GM23338 (cell line): Measurements from ENCODE around the gene ERLEC1. TPM values are rescaled to one million over a fixed set of nuclear protein-coding genes. Genes with fewer than 3 reads are reported as not detected.
"Not testable (repeated sequence)": the region's sequence is repeated elsewhere in the genome, so short reads cannot be mapped to it uniquely, and the experiment has no call there.

Source experiments
- ATAC-seq: fragments of 200-7000 bp; cut with Tn5 transposase; 3 replicates; pipeline ENCODE4 v1.9.1; 2020
- DNase-seq: peaks from one replicate; pipeline ENCODE4 v3.0.0-alpha.2; 2015; ENCODE audit warnings: low spot score
- H2AFZ ChIP-seq: fragments of 200-600 bp; sonication (generic); 2 replicates; pipeline ENCODE4 v1.8.0; 2016; ENCODE audit warnings: antibody characterized with exemption, mild to moderate bottlenecking, moderate library complexity
- H3F3A ChIP-seq: fragments of 200-600 bp; sonication (generic); replicated peaks from 2 replicates; pipeline ENCODE4 v1.8.0; 2017; ENCODE audit warnings: antibody characterized with exemption, mixed run types, low read depth
- H3K27ac ChIP-seq: fragments of 200-600 bp; sonication (generic); 2 replicates; pipeline ENCODE4 v1.6.1; 2016; ENCODE audit warnings: low read depth
- H3K27me3 ChIP-seq: fragments of 200-600 bp; sonication (generic); 2 replicates; pipeline ENCODE4 v1.8.0; 2016; ENCODE audit warnings: mild to moderate bottlenecking, mixed run types, moderate library complexity; ENCODE audit not compliant: insufficient read depth
- H3K36me3 ChIP-seq: fragments of 200-600 bp; sonication (generic); 2 replicates; pipeline ENCODE4 v1.8.0; 2016; ENCODE audit warnings: mild to moderate bottlenecking; ENCODE audit not compliant: insufficient read depth
- H3K4me1 ChIP-seq: fragments of 200-600 bp; sonication (generic); 2 replicates; pipeline ENCODE4 v1.8.0; 2016; ENCODE audit warnings: mild to moderate bottlenecking, moderate library complexity; ENCODE audit not compliant: insufficient read depth
- H3K4me2 ChIP-seq: fragments of 200-600 bp; sonication (generic); 2 replicates; pipeline ENCODE4 v1.7.1; 2017; ENCODE audit warnings: mixed run types
- H3K4me3 ChIP-seq: fragments of 200-600 bp; sonication (generic); 2 replicates; pipeline ENCODE4 v1.6.1; 2016; ENCODE audit warnings: mixed run types
- H3K79me2 ChIP-seq: fragments of 200-600 bp; sonication (generic); replicated peaks from 2 replicates; pipeline ENCODE4 v1.8.0; 2017; ENCODE audit warnings: mild to moderate bottlenecking; ENCODE audit not compliant: insufficient read depth
- H3K9me2 ChIP-seq: fragments of 200-600 bp; sonication (generic); 2 replicates; pipeline ENCODE4 v1.8.0; 2017; ENCODE audit not compliant: insufficient read depth
- H4K20me1 ChIP-seq: fragments of 200-600 bp; sonication (generic); replicated peaks from 2 replicates; pipeline ENCODE4 v1.8.0; 2017; ENCODE audit warnings: mild to moderate bottlenecking; ENCODE audit not compliant: insufficient read depth
- H3K27ac Mint-ChIP-seq: 2 replicates; pipeline ENCODE4 v1.8.0; 2020; ENCODE audit warnings: inconsistent platforms, mild to moderate bottlenecking, moderate library complexity, mixed read lengths
- H3K27me3 Mint-ChIP-seq: 3 replicates; pipeline ENCODE4 v1.8.0; 2022; ENCODE audit warnings: low read depth, mild to moderate bottlenecking, moderate library complexity, mixed read lengths, inconsistent platforms; ENCODE audit not compliant: insufficient read depth, poor library complexity
- H3K36me3 Mint-ChIP-seq: 3 replicates; pipeline ENCODE4 v1.8.0; 2021; ENCODE audit warnings: low read depth, mild to moderate bottlenecking, inconsistent platforms, moderate library complexity, mixed read lengths
- H3K4me1 Mint-ChIP-seq: 3 replicates; pipeline ENCODE4 v1.8.0; 2020; ENCODE audit warnings: mild to moderate bottlenecking, inconsistent platforms, mixed read lengths
- H3K4me3 Mint-ChIP-seq: 3 replicates; pipeline ENCODE4 v1.8.0; 2021; ENCODE audit warnings: moderate library complexity, mild to moderate bottlenecking, inconsistent platforms, mixed read lengths
- H3K9me3 Mint-ChIP-seq: 3 replicates; pipeline ENCODE4 v1.8.0; 2020; ENCODE audit warnings: moderate library complexity, mild to moderate bottlenecking, inconsistent platforms, mixed read lengths
- CREB1 ChIP-seq: fragments of 250-450 bp; sonication (Bioruptor Pico); IDR thresholded peaks from 2 replicates; pipeline ENCODE4 v1.5.0; 2020; ENCODE audit warnings: low read depth, mild to moderate bottlenecking, moderate library complexity
- EZH2phosphoT487 ChIP-seq: fragments of 200-600 bp; sonication (generic); IDR thresholded peaks from one replicate; pipeline ENCODE4 v1.8.1; 2018; ENCODE audit warnings: antibody characterized with exemption; ENCODE audit not compliant: unreplicated experiment
- JUNB ChIP-seq: IDR thresholded peaks from one replicate; pipeline ENCODE4 v1.6.1; 2016; ENCODE audit warnings: antibody characterized with exemption; ENCODE audit not compliant: unreplicated experiment
- NANOG ChIP-seq: IDR thresholded peaks from 2 replicates; pipeline ENCODE4 v1.6.1; 2016; ENCODE audit warnings: antibody characterized with exemption, borderline replicate concordance
- POLR2AphosphoS5 ChIP-seq: IDR thresholded peaks from 2 replicates; pipeline ENCODE4 v1.6.1; 2016; ENCODE audit warnings: antibody characterized with exemption, low read depth
- STAT1 ChIP-seq: IDR thresholded peaks from one replicate; pipeline ENCODE4 v1.6.1; 2016; ENCODE audit warnings: antibody characterized with exemption; ENCODE audit not compliant: unreplicated experiment
- ZNF114 ChIP-seq: fragments of 250-450 bp; sonication (Bioruptor Pico); IDR thresholded peaks from 2 replicates; pipeline ENCODE4 v1.5.0; 2020; ENCODE audit warnings: mild to moderate bottlenecking, moderate library complexity
- ZNF331 ChIP-seq: fragments of 250-450 bp; sonication (Bioruptor Pico); IDR thresholded peaks from 2 replicates; pipeline ENCODE4 v1.5.0; 2020; ENCODE audit warnings: low read depth, mild to moderate bottlenecking, moderate library complexity
- polyA plus RNA-seq: library from polyadenylated mRNA; unstranded; fragments of >200 nt; fragmentation: Nextera tagmentation; extraction: Ambion mirVana; gene quantifications from 2 replicates; pipeline ENCODE4 v1.2.1, GENCODE V29; 2016
- total RNA-seq: library from RNA; depleted of rRNA; stranded (reverse); fragments of >200 nt; shearing (Covaris generic); gene quantifications from 2 replicates; pipeline ENCODE4 v1.2.3, GENCODE V29; 2014
- TF ChIP-seq, protein P1 (sequence below): IDR thresholded peaks from one replicate; pipeline ENCODE4 v1.6.1; 2018; ENCODE audit warnings: antibody characterized with exemption; ENCODE audit not compliant: unreplicated experiment
- TF ChIP-seq, protein P2 (sequence below): IDR thresholded peaks from 2 replicates; pipeline ENCODE4 v1.6.1; 2016; ENCODE audit warnings: antibody characterized with exemption
- TF ChIP-seq, protein P3 (sequence below), 2 experiments: fragments of 200-600 bp in 1 of 2; sonication (generic) in 1 of 2; conservative IDR thresholded peaks; 2 replicates each; pipeline versions ENCODE4 v1.5.1 to v1.6.1; 2016 to 2017; ENCODE audit warnings: antibody characterized with exemption in 2 of 2, low read depth in 2 of 2, mild to moderate bottlenecking in 2 of 2, moderate library complexity in 1 of 2

Gene ERLEC1
- total and polyA plus RNA-seq, 2 experiments from 2014 or later, result 35.0 to 41.2 TPM

- H3K27me3 ChIP-seq, H3K9me2 ChIP-seq, H3K4me1 ChIP-seq, H4K20me1 ChIP-seq, H3K4me2 ChIP-seq, H3K79me2 ChIP-seq, H3K9me3 Mint-ChIP-seq, H3K4me1 Mint-ChIP-seq, DNase-seq, H3F3A ChIP-seq, H3K27me3 Mint-ChIP-seq, H3K27ac ChIP-seq, H3K4me3 ChIP-seq, ATAC-seq, H3K27ac Mint-ChIP-seq, H3K36me3 ChIP-seq, H2AFZ ChIP-seq, H3K4me3 Mint-ChIP-seq: not testable (repeated sequence)
- peaks cover 24% of the 10 kb centered on the region for H3K36me3 Mint-ChIP-seq
Measured at GRCh38 chr2:53757206-53757605, 29.6 kb upstream of the ERLEC1 start.

DNA sequence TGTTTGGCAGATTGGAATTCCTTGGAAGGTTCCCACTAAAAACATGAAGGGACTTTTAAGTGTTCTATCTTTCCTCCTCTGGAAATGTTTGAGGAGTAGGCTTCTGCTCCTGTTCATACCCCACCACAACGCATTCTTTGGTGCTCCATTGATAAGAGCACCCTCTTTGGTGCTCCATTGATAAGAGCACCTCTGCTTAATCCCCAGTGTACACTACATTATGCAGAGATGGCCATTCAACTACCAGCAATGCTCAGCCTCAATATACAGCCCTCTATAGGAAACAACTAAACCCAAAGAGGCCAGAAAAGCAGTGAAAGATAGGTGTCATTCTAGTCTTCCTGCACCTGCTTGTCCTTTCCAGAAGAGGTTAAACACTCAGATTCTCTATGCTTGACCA lies 21.1 kb upstream of the ERLEC1 start:
- Histone ChIP-seq H2AFZ (no peak overlapping the region), H3K9me2 (no peaks in the 10 kb centered on the region), H3K27ac (no peak overlapping the region), H4K20me1 (peaks cover 2% of the 10 kb centered on the region; the same call in 1 of the 2 replicates), H3K79me2 (peaks cover 25% of the 10 kb centered on the region), H3K4me3 (no peak overlapping the region), H3K36me3 (0 out of 2 replicates have a peak, but pooled peaks cover 5% of the 10 kb centered on the region), H3F3A (no peaks in the 10 kb centered on the region), H3K4me1 (peaks cover 12% of the 10 kb centered on the region; the same call in 1 of the 2 replicates), H3K4me2 (no peak overlapping the region), H3K27me3 (no peaks in the 10 kb centered on the region)
- Mint-ChIP-seq H3K4me3 (no peak overlapping the region), H3K9me3 (no peaks in the 10 kb centered on the region), H3K4me1 (peaks cover 10% of the 10 kb centered on the region; the same call in 2 of the 3 replicates), H3K36me3 (peaks cover 10% of the 10 kb centered on the region; the same call in 1 of the 3 replicates), H3K27me3 (peaks cover 3% of the 10 kb centered on the region), H3K27ac (no peak overlapping the region)
- ATAC-seq (no peak), DNase-seq (no peak)
- TF ChIP-seq ZNF331 (CRISPR knock-in tag), result no peak
- TF ChIP-seq, protein P1, sequence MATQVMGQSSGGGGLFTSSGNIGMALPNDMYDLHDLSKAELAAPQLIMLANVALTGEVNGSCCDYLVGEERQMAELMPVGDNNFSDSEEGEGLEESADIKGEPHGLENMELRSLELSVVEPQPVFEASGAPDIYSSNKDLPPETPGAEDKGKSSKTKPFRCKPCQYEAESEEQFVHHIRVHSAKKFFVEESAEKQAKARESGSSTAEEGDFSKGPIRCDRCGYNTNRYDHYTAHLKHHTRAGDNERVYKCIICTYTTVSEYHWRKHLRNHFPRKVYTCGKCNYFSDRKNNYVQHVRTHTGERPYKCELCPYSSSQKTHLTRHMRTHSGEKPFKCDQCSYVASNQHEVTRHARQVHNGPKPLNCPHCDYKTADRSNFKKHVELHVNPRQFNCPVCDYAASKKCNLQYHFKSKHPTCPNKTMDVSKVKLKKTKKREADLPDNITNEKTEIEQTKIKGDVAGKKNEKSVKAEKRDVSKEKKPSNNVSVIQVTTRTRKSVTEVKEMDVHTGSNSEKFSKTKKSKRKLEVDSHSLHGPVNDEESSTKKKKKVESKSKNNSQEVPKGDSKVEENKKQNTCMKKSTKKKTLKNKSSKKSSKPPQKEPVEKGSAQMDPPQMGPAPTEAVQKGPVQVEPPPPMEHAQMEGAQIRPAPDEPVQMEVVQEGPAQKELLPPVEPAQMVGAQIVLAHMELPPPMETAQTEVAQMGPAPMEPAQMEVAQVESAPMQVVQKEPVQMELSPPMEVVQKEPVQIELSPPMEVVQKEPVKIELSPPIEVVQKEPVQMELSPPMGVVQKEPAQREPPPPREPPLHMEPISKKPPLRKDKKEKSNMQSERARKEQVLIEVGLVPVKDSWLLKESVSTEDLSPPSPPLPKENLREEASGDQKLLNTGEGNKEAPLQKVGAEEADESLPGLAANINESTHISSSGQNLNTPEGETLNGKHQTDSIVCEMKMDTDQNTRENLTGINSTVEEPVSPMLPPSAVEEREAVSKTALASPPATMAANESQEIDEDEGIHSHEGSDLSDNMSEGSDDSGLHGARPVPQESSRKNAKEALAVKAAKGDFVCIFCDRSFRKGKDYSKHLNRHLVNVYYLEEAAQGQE, result no peak
- TF ChIP-seq STAT1, result no peak
- TF ChIP-seq ZNF114, result no peak
- no peak for TF ChIP-seq CREB1 (CRISPR knock-in tag)
- no peak for TF ChIP-seq NANOG
- no peak for TF ChIP-seq POLR2AphosphoS5
- TF ChIP-seq, protein P2, sequence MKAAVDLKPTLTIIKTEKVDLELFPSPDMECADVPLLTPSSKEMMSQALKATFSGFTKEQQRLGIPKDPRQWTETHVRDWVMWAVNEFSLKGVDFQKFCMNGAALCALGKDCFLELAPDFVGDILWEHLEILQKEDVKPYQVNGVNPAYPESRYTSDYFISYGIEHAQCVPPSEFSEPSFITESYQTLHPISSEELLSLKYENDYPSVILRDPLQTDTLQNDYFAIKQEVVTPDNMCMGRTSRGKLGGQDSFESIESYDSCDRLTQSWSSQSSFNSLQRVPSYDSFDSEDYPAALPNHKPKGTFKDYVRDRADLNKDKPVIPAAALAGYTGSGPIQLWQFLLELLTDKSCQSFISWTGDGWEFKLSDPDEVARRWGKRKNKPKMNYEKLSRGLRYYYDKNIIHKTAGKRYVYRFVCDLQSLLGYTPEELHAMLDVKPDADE, result no peak
- TF ChIP-seq, protein P3, sequence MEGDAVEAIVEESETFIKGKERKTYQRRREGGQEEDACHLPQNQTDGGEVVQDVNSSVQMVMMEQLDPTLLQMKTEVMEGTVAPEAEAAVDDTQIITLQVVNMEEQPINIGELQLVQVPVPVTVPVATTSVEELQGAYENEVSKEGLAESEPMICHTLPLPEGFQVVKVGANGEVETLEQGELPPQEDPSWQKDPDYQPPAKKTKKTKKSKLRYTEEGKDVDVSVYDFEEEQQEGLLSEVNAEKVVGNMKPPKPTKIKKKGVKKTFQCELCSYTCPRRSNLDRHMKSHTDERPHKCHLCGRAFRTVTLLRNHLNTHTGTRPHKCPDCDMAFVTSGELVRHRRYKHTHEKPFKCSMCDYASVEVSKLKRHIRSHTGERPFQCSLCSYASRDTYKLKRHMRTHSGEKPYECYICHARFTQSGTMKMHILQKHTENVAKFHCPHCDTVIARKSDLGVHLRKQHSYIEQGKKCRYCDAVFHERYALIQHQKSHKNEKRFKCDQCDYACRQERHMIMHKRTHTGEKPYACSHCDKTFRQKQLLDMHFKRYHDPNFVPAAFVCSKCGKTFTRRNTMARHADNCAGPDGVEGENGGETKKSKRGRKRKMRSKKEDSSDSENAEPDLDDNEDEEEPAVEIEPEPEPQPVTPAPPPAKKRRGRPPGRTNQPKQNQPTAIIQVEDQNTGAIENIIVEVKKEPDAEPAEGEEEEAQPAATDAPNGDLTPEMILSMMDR (conservative IDR thresholded peaks at IDR 0.05; ENCODE audit: low read depth in 2 of 2), result no peak
- TF ChIP-seq EZH2phosphoT487, result no peak
- no peak for TF ChIP-seq JUNB
